GM23248 (cell line): ENCODE data around the gene IGFL3. TPM values are rescaled to one million over a fixed set of nuclear protein-coding genes. Genes with fewer than 3 reads are reported as not detected.

Source experiments
- DNase-seq: peaks from one replicate; pipeline ENCODE4 v3.0.0-alpha.2; 2015
- H2AFZ ChIP-seq: fragments of 200-600 bp; sonication (generic); 2 replicates; pipeline ENCODE4 v1.6.1; 2016; ENCODE audit warnings: antibody characterized with exemption
- H3F3A ChIP-seq: fragments of 200-600 bp; sonication (generic); 2 replicates; pipeline ENCODE4 v1.6.1; 2016; ENCODE audit warnings: mild to moderate bottlenecking, antibody characterized with exemption, mixed run types; ENCODE audit not compliant: insufficient read depth
- H3K27ac ChIP-seq: fragments of 200-600 bp; sonication (generic); 2 replicates; pipeline ENCODE4 v1.5.1; 2016; ENCODE audit warnings: mild to moderate bottlenecking
- H3K27me3 ChIP-seq: fragments of 200-600 bp; sonication (generic); replicated peaks from 2 replicates; pipeline ENCODE4 v1.6.1; 2016; ENCODE audit warnings: mild to moderate bottlenecking; ENCODE audit not compliant: insufficient read depth
- H3K36me3 ChIP-seq: fragments of 200-600 bp; sonication (generic); 2 replicates; pipeline ENCODE4 v1.6.1; 2016; ENCODE audit warnings: low read depth, mild to moderate bottlenecking
- H3K4me1 ChIP-seq: fragments of 200-600 bp; sonication (generic); 2 replicates; pipeline ENCODE4 v1.6.1; 2016; ENCODE audit warnings: mild to moderate bottlenecking; ENCODE audit not compliant: insufficient read depth
- H3K4me2 ChIP-seq: fragments of 200-600 bp; sonication (generic); one replicate; pipeline ENCODE4 v1.6.1; 2016; ENCODE audit warnings: mild to moderate bottlenecking; ENCODE audit not compliant: unreplicated experiment
- H3K4me3 ChIP-seq: fragments of 200-600 bp; sonication (generic); 2 replicates; pipeline ENCODE4 v1.5.1; 2016; ENCODE audit warnings: mild to moderate bottlenecking
- H3K79me2 ChIP-seq: fragments of 200-600 bp; sonication (generic); 2 replicates; pipeline ENCODE4 v1.6.1; 2016; ENCODE audit warnings: mild to moderate bottlenecking; ENCODE audit not compliant: insufficient read depth
- H3K9ac ChIP-seq: fragments of 200-600 bp; sonication (generic); 2 replicates; pipeline ENCODE4 v1.6.1; 2016; ENCODE audit warnings: mild to moderate bottlenecking
- H3K9me2 ChIP-seq: fragments of 200-600 bp; sonication (generic); 2 replicates; pipeline ENCODE4 v1.6.1; 2016; ENCODE audit warnings: mixed run types, mild to moderate bottlenecking, moderate library complexity; ENCODE audit not compliant: insufficient read depth
- H3K9me3 ChIP-seq: fragments of 200-600 bp; sonication (generic); one replicate; pipeline ENCODE4 v1.6.1; 2017; ENCODE audit warnings: low read depth
- H4K20me1 ChIP-seq: fragments of 200-600 bp; sonication (generic); 2 replicates; pipeline ENCODE4 v1.6.0; 2016; ENCODE audit not compliant: insufficient read depth
- EZH2 ChIP-seq: fragments of 200-600 bp; sonication (generic); IDR thresholded peaks from 2 replicates; pipeline ENCODE4 v1.6.1; 2018; ENCODE audit warnings: antibody characterized with exemption, mild to moderate bottlenecking; ENCODE audit not compliant: insufficient read depth, poor library complexity, severe bottlenecking
- EZH2phosphoT487 ChIP-seq: fragments of 200-600 bp; sonication (generic); IDR thresholded peaks from 2 replicates; pipeline ENCODE4 v1.6.1; 2018; ENCODE audit warnings: antibody characterized with exemption, moderate library complexity, mild to moderate bottlenecking, low read depth; ENCODE audit not compliant: insufficient read depth
- WGBS, 2 experiments: methylation state at CpG; one replicate each; pipeline ENCODE4 v1.1.6; 2015 to 2017; ENCODE audit warnings: low lambda C conversion rate in 2 of 2, low coverage in 1 of 2; ENCODE audit errors: missing lambda C conversion rate in 2 of 2; 5-methylcytosine and 5-hydroxymethylcytosine counted together
- in situ Hi-C: fragments of 300-500 bp; cut with MboI; formaldehyde crosslinking; loops from 2 replicates; pipeline ENCODE4 v1.15.0; 2020
- polyA plus RNA-seq: library from polyadenylated mRNA; unstranded; fragments of >200 nt; fragmentation: Nextera tagmentation; extraction: Ambion mirVana; gene quantifications from 2 replicates; pipeline ENCODE4 v1.2.1, GENCODE V29; 2016
- total RNA-seq: library from RNA; depleted of rRNA; stranded (reverse); fragments of >200 nt; shearing (Covaris generic); gene quantifications from 2 replicates; pipeline ENCODE4 v1.2.3, GENCODE V29; 2014

IGFL3 gene
- total and polyA plus RNA-seq, 2 experiments from 2014 or later = not detected

GRCh38 chr19:46101293-46101692 lies 23.2 kb downstream of the IGFL3 start:
- H2AFZ ChIP-seq = no peak overlapping the region
- H4K20me1 ChIP-seq = no peaks in the 10 kb centered on the region
- H3K79me2 ChIP-seq = no peaks in the 10 kb centered on the region
- no peak overlapping the region for H3K27ac ChIP-seq
- in situ Hi-C loops = no loop called here
- H3K4me2 ChIP-seq = no peak overlapping the region
- H3K9ac ChIP-seq = no peak overlapping the region
- 12 to 19% methylated on average over 5 to 6 of the region's 6 CpGs for WGBS, 2 experiments
- peaks cover 60% of the 10 kb centered on the region for H3K27me3 ChIP-seq
- no peaks in the 10 kb centered on the region for H3F3A ChIP-seq
- no peak overlapping the region for H3K4me3 ChIP-seq
- no peaks in the 10 kb centered on the region for H3K4me1 ChIP-seq
- TF ChIP-seq EZH2phosphoT487 = no peak
- TF ChIP-seq EZH2 = no peak
- H3K9me3 ChIP-seq = no peaks in the 10 kb centered on the region
- DNase-seq = no peak
- no peaks in the 10 kb centered on the region for H3K9me2 ChIP-seq
- H3K36me3 ChIP-seq = no peaks in the 10 kb centered on the region

DNA sequence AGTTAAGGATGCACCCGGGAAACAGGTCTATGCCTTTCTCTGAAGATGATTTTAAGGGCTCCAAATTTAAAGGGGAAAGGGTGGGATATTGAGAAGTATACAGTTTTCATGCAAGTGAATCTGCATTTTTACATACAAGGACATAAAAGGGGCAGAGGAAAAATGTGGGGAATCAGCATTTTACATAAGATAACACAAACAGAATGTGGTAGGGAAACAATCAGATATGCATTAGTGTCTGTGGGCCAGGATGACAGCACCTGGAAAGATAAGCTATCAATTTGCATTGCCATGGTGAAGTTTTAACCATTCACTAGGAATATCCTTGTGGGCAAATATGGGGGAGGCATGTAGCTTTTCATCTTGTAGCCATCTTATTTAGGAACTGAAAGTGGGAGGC lies 24.1 kb downstream of the IGFL3 start:
- H2AFZ ChIP-seq = no peak overlapping the region
- H3K27me3 ChIP-seq = peaks cover 61% of the 10 kb centered on the region
- H3K4me3 ChIP-seq = no peak overlapping the region
- H3K9me2 ChIP-seq = no peaks in the 10 kb centered on the region
- H3K27ac ChIP-seq = no peak overlapping the region
- DNase-seq = no peak
- no peak overlapping the region for H3K4me2 ChIP-seq
- no peaks in the 10 kb centered on the region for H4K20me1 ChIP-seq
- H3F3A ChIP-seq = no peaks in the 10 kb centered on the region
- no peak for TF ChIP-seq EZH2phosphoT487
- TF ChIP-seq EZH2 = no peak
- H3K9ac ChIP-seq = no peak overlapping the region
- no peaks in the 10 kb centered on the region for H3K36me3 ChIP-seq
- H3K9me3 ChIP-seq = no peaks in the 10 kb centered on the region
- H3K4me1 ChIP-seq = no peaks in the 10 kb centered on the region
- 60 to 65% methylated on average over 1 of the region's 1 CpG for WGBS, 2 experiments
- in situ Hi-C loops = no loop called here
- no peaks in the 10 kb centered on the region for H3K79me2 ChIP-seq

DNA sequence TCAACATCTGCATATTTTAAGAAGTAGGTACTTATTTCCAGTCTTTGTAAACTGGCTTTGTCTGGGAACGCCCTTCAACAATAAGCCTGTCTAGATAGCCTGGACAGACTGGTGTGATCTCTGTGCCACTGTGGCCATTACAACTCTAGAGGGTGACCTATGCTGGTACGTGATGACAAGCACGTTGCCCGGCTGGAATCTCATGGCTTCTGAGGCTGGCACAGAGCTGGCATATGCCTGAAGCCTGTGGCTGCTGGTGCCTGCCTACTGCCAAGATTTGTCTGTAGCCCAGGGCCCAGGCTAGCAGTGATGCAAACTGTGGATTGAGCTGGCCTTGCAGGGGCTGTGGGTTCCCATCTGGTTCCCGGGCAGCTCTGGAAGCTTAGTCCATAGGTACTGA lies 34.0 kb downstream of the IGFL3 start:
- no peak overlapping the region for H3K9ac ChIP-seq
- H3F3A ChIP-seq = no peaks in the 10 kb centered on the region
- H4K20me1 ChIP-seq = no peaks in the 10 kb centered on the region
- H3K36me3 ChIP-seq = no peaks in the 10 kb centered on the region
- peaks cover 10% of the 10 kb centered on the region for H3K9me3 ChIP-seq
- TF ChIP-seq EZH2phosphoT487 = no peak
- TF ChIP-seq EZH2 = no peak
- no peaks in the 10 kb centered on the region for H3K9me2 ChIP-seq
- H3K27me3 ChIP-seq = peaks cover 77% of the 10 kb centered on the region
- in situ Hi-C loops = no loop called here
- H3K4me2 ChIP-seq = no peak overlapping the region
- no peak overlapping the region for H2AFZ ChIP-seq
- no peak overlapping the region for H3K4me3 ChIP-seq
- H3K4me1 ChIP-seq = no peaks in the 10 kb centered on the region
- no peak overlapping the region for H3K27ac ChIP-seq
- 75 to 82% methylated on average over 5 of the region's 5 CpGs for WGBS, 2 experiments
- DNase-seq = no peak
- H3K79me2 ChIP-seq = no peaks in the 10 kb centered on the region

DNA sequence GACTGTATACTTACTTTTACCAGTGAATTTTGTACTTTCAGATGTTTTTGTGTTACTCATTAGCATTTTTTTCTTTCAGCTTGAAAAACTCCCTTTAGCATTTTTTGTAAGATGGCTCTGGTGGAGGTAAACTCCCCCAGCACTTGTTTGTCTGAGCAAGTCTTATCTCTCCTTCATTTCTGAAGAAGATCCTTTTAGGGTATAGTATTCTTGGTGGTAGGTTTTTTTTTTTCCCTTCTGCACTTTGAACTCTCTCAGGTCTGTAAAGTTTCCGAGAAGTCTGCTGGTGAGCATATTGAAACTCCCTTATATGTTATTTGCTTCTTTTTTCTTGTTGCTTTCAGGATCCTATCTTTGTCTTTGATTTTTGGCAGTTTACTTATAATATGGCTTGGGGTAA lies 35.1 kb downstream of the IGFL3 start:
- Histone ChIP-seq H3K79me2 (no peaks in the 10 kb centered on the region), H3K27me3 (peaks cover 82% of the 10 kb centered on the region), H3K9ac (no peak overlapping the region), H3F3A (no peaks in the 10 kb centered on the region), H2AFZ (no peak overlapping the region), H3K9me3 (peaks cover 11% of the 10 kb centered on the region), H3K4me3 (no peak overlapping the region), H3K4me2 (no peak overlapping the region), H3K36me3 (no peaks in the 10 kb centered on the region), H3K4me1 (no peaks in the 10 kb centered on the region), H3K9me2 (no peaks in the 10 kb centered on the region), H3K27ac (no peak overlapping the region), H4K20me1 (no peaks in the 10 kb centered on the region)
- in situ Hi-C loops = no loop called here
- TF ChIP-seq EZH2 (no peak), EZH2phosphoT487 (no peak)
- DNase-seq = no peak
- 64 to 95% methylated on average over 1 of the region's 1 CpG for WGBS, 2 experiments

DNA sequence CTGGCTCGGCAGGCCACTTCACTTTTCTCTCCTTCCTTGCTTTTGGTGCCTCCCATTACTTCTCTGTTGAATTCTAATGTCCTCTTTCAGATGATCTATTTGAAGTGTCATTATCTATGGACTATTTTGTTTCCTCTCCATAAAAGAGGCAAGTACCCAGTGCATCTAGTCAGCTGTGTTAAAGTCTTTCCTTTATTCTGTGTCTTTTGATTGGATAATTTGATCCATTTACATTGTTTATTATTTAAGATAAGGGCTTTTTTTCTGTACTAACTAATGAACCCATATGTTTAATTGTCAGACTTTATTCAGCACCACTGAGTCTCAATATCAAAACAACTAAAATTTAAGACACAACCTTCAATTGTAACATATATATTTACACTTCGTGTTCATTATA lies 36.4 kb downstream of the IGFL3 start:
- Histone ChIP-seq H3K36me3 (no peaks in the 10 kb centered on the region), H3F3A (0 out of 2 replicates have a peak, but pooled peaks cover under 1% of the 10 kb centered on the region), H3K4me3 (no peak overlapping the region), H3K79me2 (no peaks in the 10 kb centered on the region), H3K4me2 (no peak overlapping the region), H3K4me1 (no peaks in the 10 kb centered on the region; the same call in 1 of the 2 replicates), H3K9ac (no peak overlapping the region), H4K20me1 (no peaks in the 10 kb centered on the region), H3K27ac (no peak overlapping the region), H3K9me3 (peaks cover 11% of the 10 kb centered on the region), H3K27me3 (peaks cover 73% of the 10 kb centered on the region), H3K9me2 (no peaks in the 10 kb centered on the region), H2AFZ (no peak overlapping the region)
- no peak for TF ChIP-seq EZH2phosphoT487
- no peak for TF ChIP-seq EZH2
- no peak for DNase-seq
- 69 to 73% methylated on average over 2 of the region's 2 CpGs for WGBS, 2 experiments
- in situ Hi-C loops = no loop called here
